GM23338 (cell line): ENCODE results near the gene KIF4B. TPM values are rescaled to one million over a fixed set of nuclear protein-coding genes. Genes with fewer than 3 reads are reported as not detected.

ENCODE experiments used
- ATAC-seq: fragments of 200-7000 bp; cut with Tn5 transposase; 3 replicates; pipeline ENCODE4 v1.9.1; 2020
- DNase-seq: peaks from one replicate; pipeline ENCODE4 v3.0.0-alpha.2; 2015; ENCODE audit warnings: low spot score
- H2AFZ ChIP-seq: fragments of 200-600 bp; sonication (generic); 2 replicates; pipeline ENCODE4 v1.8.0; 2016; ENCODE audit warnings: antibody characterized with exemption, mild to moderate bottlenecking, moderate library complexity
- H3F3A ChIP-seq: fragments of 200-600 bp; sonication (generic); replicated peaks from 2 replicates; pipeline ENCODE4 v1.8.0; 2017; ENCODE audit warnings: antibody characterized with exemption, mixed run types, low read depth
- H3K27ac ChIP-seq: fragments of 200-600 bp; sonication (generic); 2 replicates; pipeline ENCODE4 v1.6.1; 2016; ENCODE audit warnings: low read depth
- H3K27me3 ChIP-seq: fragments of 200-600 bp; sonication (generic); 2 replicates; pipeline ENCODE4 v1.8.0; 2016; ENCODE audit warnings: mild to moderate bottlenecking, mixed run types, moderate library complexity; ENCODE audit not compliant: insufficient read depth
- H3K36me3 ChIP-seq: fragments of 200-600 bp; sonication (generic); 2 replicates; pipeline ENCODE4 v1.8.0; 2016; ENCODE audit warnings: mild to moderate bottlenecking; ENCODE audit not compliant: insufficient read depth
- H3K4me1 ChIP-seq: fragments of 200-600 bp; sonication (generic); 2 replicates; pipeline ENCODE4 v1.8.0; 2016; ENCODE audit warnings: mild to moderate bottlenecking, moderate library complexity; ENCODE audit not compliant: insufficient read depth
- H3K4me2 ChIP-seq: fragments of 200-600 bp; sonication (generic); 2 replicates; pipeline ENCODE4 v1.7.1; 2017; ENCODE audit warnings: mixed run types
- H3K4me3 ChIP-seq: fragments of 200-600 bp; sonication (generic); 2 replicates; pipeline ENCODE4 v1.6.1; 2016; ENCODE audit warnings: mixed run types
- H3K79me2 ChIP-seq: fragments of 200-600 bp; sonication (generic); replicated peaks from 2 replicates; pipeline ENCODE4 v1.8.0; 2017; ENCODE audit warnings: mild to moderate bottlenecking; ENCODE audit not compliant: insufficient read depth
- H3K9me2 ChIP-seq: fragments of 200-600 bp; sonication (generic); 2 replicates; pipeline ENCODE4 v1.8.0; 2017; ENCODE audit not compliant: insufficient read depth
- H4K20me1 ChIP-seq: fragments of 200-600 bp; sonication (generic); replicated peaks from 2 replicates; pipeline ENCODE4 v1.8.0; 2017; ENCODE audit warnings: mild to moderate bottlenecking; ENCODE audit not compliant: insufficient read depth
- H3K27ac Mint-ChIP-seq: 2 replicates; pipeline ENCODE4 v1.8.0; 2020; ENCODE audit warnings: inconsistent platforms, mild to moderate bottlenecking, moderate library complexity, mixed read lengths
- H3K27me3 Mint-ChIP-seq: 3 replicates; pipeline ENCODE4 v1.8.0; 2022; ENCODE audit warnings: low read depth, mild to moderate bottlenecking, moderate library complexity, mixed read lengths, inconsistent platforms; ENCODE audit not compliant: insufficient read depth, poor library complexity
- H3K36me3 Mint-ChIP-seq: 3 replicates; pipeline ENCODE4 v1.8.0; 2021; ENCODE audit warnings: low read depth, mild to moderate bottlenecking, inconsistent platforms, moderate library complexity, mixed read lengths
- H3K4me1 Mint-ChIP-seq: 3 replicates; pipeline ENCODE4 v1.8.0; 2020; ENCODE audit warnings: mild to moderate bottlenecking, inconsistent platforms, mixed read lengths
- H3K4me3 Mint-ChIP-seq: 3 replicates; pipeline ENCODE4 v1.8.0; 2021; ENCODE audit warnings: moderate library complexity, mild to moderate bottlenecking, inconsistent platforms, mixed read lengths
- H3K9me3 Mint-ChIP-seq: 3 replicates; pipeline ENCODE4 v1.8.0; 2020; ENCODE audit warnings: moderate library complexity, mild to moderate bottlenecking, inconsistent platforms, mixed read lengths
- CREB1 ChIP-seq: fragments of 250-450 bp; sonication (Bioruptor Pico); IDR thresholded peaks from 2 replicates; pipeline ENCODE4 v1.5.0; 2020; ENCODE audit warnings: low read depth, mild to moderate bottlenecking, moderate library complexity
- EZH2 ChIP-seq: fragments of 200-600 bp; sonication (generic); IDR thresholded peaks from one replicate; pipeline ENCODE4 v1.8.0; 2017; ENCODE audit warnings: antibody characterized with exemption, mild to moderate bottlenecking, low read depth; ENCODE audit not compliant: unreplicated experiment
- EZH2phosphoT487 ChIP-seq: fragments of 200-600 bp; sonication (generic); IDR thresholded peaks from one replicate; pipeline ENCODE4 v1.8.1; 2018; ENCODE audit warnings: antibody characterized with exemption; ENCODE audit not compliant: unreplicated experiment
- JUNB ChIP-seq: IDR thresholded peaks from one replicate; pipeline ENCODE4 v1.6.1; 2016; ENCODE audit warnings: antibody characterized with exemption; ENCODE audit not compliant: unreplicated experiment
- NANOG ChIP-seq: IDR thresholded peaks from 2 replicates; pipeline ENCODE4 v1.6.1; 2016; ENCODE audit warnings: antibody characterized with exemption, borderline replicate concordance
- STAT1 ChIP-seq: IDR thresholded peaks from one replicate; pipeline ENCODE4 v1.6.1; 2016; ENCODE audit warnings: antibody characterized with exemption; ENCODE audit not compliant: unreplicated experiment
- ZNF114 ChIP-seq: fragments of 250-450 bp; sonication (Bioruptor Pico); IDR thresholded peaks from 2 replicates; pipeline ENCODE4 v1.5.0; 2020; ENCODE audit warnings: mild to moderate bottlenecking, moderate library complexity
- ZNF462 ChIP-seq: fragments of 250-450 bp; sonication (Bioruptor Pico); IDR thresholded peaks from 2 replicates; pipeline ENCODE4 v1.5.0; 2020; ENCODE audit warnings: mild to moderate bottlenecking, moderate library complexity
- long read RNA-seq: library from polyadenylated mRNA; unstranded; transcript quantifications from one replicate; pipeline ENCODE4 v2.0.0, GENCODE V29; 2020; ENCODE audit not compliant: unreplicated experiment
- polyA plus RNA-seq: library from polyadenylated mRNA; unstranded; fragments of >200 nt; fragmentation: Nextera tagmentation; extraction: Ambion mirVana; gene quantifications from 2 replicates; pipeline ENCODE4 v1.2.1, GENCODE V29; 2016
- total RNA-seq: library from RNA; depleted of rRNA; stranded (reverse); fragments of >200 nt; shearing (Covaris generic); gene quantifications from 2 replicates; pipeline ENCODE4 v1.2.3, GENCODE V29; 2014; rRNA removed
- TF ChIP-seq, protein P1 (sequence below), 2 experiments: fragments of 200-600 bp in 1 of 2; sonication (generic) in 1 of 2; conservative IDR thresholded peaks; 2 replicates each; pipeline versions ENCODE4 v1.5.1 to v1.6.1; 2016 to 2017; ENCODE audit warnings: antibody characterized with exemption in 2 of 2, low read depth in 2 of 2, mild to moderate bottlenecking in 2 of 2, moderate library complexity in 1 of 2
- TF ChIP-seq, protein P2 (sequence below): IDR thresholded peaks from one replicate; pipeline ENCODE4 v1.6.1; 2018; ENCODE audit warnings: antibody characterized with exemption; ENCODE audit not compliant: unreplicated experiment

Gene KIF4B, protein sequence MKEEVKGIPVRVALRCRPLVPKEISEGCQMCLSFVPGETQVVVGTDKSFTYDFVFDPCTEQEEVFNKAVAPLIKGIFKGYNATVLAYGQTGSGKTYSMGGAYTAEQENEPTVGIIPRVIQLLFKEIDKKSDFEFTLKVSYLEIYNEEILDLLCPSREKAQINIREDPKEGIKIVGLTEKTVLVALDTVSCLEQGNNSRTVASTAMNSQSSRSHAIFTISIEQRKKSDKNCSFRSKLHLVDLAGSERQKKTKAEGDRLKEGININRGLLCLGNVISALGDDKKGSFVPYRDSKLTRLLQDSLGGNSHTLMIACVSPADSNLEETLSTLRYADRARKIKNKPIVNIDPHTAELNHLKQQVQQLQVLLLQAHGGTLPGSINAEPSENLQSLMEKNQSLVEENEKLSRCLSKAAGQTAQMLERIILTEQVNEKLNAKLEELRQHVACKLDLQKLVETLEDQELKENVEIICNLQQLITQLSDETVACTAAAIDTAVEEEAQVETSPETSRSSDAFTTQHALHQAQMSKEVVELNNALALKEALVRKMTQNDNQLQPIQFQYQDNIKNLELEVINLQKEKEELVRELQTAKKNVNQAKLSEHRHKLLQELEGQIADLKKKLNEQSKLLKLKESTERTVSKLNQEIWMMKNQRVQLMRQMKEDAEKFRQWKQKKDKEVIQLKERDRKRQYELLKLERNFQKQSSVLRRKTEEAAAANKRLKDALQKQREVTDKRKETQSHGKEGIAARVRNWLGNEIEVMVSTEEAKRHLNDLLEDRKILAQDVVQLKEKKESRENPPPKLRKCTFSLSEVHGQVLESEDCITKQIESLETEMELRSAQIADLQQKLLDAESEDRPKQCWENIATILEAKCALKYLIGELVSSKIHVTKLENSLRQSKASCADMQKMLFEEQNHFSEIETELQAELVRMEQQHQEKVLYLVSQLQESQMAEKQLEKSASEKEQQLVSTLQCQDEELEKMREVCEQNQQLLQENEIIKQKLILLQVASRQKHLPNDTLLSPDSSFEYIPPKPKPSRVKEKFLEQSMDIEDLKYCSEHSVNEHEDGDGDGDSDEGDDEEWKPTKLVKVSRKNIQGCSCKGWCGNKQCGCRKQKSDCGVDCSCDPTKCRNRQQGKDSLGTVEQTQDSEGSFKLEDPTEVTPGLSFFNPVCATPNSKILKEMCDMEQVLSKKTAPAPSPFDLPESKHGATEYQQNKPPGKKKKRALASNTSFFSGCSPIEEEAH
- total RNA-seq (0.04 TPM in 1 of 2 replicates, not detected in the other), polyA plus RNA-seq (0.07 TPM in 1 of 2 replicates, not detected in the other)
- long read RNA-seq, result 0 reads

- Mint-ChIP-seq H3K9me3 (peaks cover 18% of the 10 kb centered on the region), H3K4me3 (no peak within 1 kb of the TSS), H3K4me1 (no peaks in the 10 kb centered on the region), H3K36me3 (no peaks in the 10 kb centered on the region), H3K27me3 (no peaks in the 10 kb centered on the region), H3K27ac (no peak within 1 kb of the TSS)
- ATAC-seq (no peak), DNase-seq (no peak)
- H3K36me3 ChIP-seq, result no peaks in the 10 kb centered on the region
- no peaks in the 10 kb centered on the region for H3K27me3 ChIP-seq
- no peaks in the 10 kb centered on the region for H3F3A ChIP-seq
- H4K20me1 ChIP-seq, result no peaks in the 10 kb centered on the region
- no peak within 1 kb of the TSS for H2AFZ ChIP-seq
- no peak within 1 kb of the TSS for H3K27ac ChIP-seq
- H3K4me3 ChIP-seq, result no peak within 1 kb of the TSS
- TF ChIP-seq, protein P1, sequence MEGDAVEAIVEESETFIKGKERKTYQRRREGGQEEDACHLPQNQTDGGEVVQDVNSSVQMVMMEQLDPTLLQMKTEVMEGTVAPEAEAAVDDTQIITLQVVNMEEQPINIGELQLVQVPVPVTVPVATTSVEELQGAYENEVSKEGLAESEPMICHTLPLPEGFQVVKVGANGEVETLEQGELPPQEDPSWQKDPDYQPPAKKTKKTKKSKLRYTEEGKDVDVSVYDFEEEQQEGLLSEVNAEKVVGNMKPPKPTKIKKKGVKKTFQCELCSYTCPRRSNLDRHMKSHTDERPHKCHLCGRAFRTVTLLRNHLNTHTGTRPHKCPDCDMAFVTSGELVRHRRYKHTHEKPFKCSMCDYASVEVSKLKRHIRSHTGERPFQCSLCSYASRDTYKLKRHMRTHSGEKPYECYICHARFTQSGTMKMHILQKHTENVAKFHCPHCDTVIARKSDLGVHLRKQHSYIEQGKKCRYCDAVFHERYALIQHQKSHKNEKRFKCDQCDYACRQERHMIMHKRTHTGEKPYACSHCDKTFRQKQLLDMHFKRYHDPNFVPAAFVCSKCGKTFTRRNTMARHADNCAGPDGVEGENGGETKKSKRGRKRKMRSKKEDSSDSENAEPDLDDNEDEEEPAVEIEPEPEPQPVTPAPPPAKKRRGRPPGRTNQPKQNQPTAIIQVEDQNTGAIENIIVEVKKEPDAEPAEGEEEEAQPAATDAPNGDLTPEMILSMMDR (conservative IDR thresholded peaks at IDR 0.05; ENCODE audit: low read depth in 2 of 2), result no peak
- TF ChIP-seq ZNF114 (CRISPR knock-in tag) (no peak), ZNF462 (no peak), JUNB (no peak), EZH2phosphoT487 (no peak), CREB1 (CRISPR knock-in tag) (no peak), STAT1 (no peak), NANOG (no peak), EZH2 (no peak)
- TF ChIP-seq, protein P2, sequence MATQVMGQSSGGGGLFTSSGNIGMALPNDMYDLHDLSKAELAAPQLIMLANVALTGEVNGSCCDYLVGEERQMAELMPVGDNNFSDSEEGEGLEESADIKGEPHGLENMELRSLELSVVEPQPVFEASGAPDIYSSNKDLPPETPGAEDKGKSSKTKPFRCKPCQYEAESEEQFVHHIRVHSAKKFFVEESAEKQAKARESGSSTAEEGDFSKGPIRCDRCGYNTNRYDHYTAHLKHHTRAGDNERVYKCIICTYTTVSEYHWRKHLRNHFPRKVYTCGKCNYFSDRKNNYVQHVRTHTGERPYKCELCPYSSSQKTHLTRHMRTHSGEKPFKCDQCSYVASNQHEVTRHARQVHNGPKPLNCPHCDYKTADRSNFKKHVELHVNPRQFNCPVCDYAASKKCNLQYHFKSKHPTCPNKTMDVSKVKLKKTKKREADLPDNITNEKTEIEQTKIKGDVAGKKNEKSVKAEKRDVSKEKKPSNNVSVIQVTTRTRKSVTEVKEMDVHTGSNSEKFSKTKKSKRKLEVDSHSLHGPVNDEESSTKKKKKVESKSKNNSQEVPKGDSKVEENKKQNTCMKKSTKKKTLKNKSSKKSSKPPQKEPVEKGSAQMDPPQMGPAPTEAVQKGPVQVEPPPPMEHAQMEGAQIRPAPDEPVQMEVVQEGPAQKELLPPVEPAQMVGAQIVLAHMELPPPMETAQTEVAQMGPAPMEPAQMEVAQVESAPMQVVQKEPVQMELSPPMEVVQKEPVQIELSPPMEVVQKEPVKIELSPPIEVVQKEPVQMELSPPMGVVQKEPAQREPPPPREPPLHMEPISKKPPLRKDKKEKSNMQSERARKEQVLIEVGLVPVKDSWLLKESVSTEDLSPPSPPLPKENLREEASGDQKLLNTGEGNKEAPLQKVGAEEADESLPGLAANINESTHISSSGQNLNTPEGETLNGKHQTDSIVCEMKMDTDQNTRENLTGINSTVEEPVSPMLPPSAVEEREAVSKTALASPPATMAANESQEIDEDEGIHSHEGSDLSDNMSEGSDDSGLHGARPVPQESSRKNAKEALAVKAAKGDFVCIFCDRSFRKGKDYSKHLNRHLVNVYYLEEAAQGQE, result no peak
- H3K79me2 ChIP-seq, result no peaks in the 10 kb centered on the region
- no peaks in the 10 kb centered on the region for H3K9me2 ChIP-seq
- H3K4me2 ChIP-seq, result no peak within 1 kb of the TSS
- H3K4me1 ChIP-seq, result no peaks in the 10 kb centered on the region
Observed at GRCh38 chr5:155013526-155013925, at the start of gene KIF4B. TSS of gene KIF4B (plus strand) at chr5:155013755. CDS start at chr5:155013860, 105 bp downstream.
